NCI-H2171 (cell line): Measurements from ENCODE around the gene NPHP1.
"Not testable (repeated sequence)": the region's sequence is repeated elsewhere in the genome, so short reads cannot be mapped to it uniquely, and the experiment has no call there.

Source experiments
- DNase-seq: peaks from one replicate; lab custom pipeline; 2025; lab: John Stamatoyannopoulos, UW

The NPHP1 gene

DNA sequence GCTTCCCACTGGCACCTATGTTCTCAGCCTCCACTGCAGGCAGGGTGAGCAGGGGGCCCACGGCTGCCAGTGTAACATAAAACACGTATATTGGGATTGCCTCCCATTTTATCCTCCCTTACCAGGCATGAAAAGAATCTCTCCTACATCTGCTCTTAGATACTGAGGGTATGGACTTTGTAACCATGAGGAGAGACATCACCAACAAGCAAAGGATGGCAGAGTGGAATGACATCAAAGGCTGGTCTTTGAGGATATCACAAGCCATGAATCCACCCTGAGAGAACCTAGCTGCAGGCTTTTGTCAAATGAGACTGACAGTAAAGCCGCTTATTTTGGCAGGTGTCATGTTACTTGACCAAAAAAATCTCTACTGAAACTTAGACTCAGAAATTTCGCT lies 7.4 kb downstream of the NPHP1 start:
- DNase-seq = no peak

- DNase-seq = not testable (repeated sequence)
These were observed 14.6 kb downstream of the NPHP1 start for GRCh38 chr2:110190169-110190568.

DNA sequence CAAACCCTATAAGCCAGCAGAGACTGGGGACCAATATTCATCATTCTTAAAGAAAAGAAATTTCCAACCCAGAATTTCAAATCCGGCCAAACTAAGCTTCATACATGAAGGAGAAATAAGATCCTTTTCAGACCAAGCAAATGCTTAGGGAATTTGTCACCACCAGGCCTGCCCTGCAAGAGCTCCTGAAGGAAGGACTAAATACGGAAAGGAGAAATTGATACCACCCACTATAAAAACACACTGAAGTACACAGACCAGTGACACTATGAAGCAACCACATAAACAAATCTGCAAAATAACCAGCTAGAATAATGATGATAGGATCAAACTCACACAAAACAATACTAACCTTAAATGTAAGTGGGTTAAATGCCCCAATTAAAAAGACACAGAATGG lies 22.4 kb downstream of the NPHP1 start:
- no peak for DNase-seq

DNA sequence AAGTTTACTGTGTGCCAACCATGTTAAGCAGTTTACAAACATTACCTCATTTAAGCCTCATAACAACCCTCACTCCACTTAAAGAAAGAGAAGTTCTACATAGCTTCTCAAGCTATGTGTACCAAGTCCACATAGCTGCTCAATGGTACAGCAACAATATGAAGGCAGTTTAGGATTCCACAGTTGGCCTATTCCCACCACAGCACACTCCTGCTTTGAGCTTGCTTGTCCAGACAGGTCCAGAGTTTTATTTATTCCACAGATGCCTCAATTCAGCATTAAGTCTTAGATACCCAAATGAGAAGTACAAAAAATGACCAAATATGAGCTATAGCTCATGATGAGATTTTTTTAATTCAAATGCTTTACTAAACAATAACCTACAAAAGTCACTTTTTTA lies 24.8 kb downstream of the NPHP1 start:
- DNase-seq = no peak

GRCh38 chr2:110173523-110173922 lies 31.3 kb downstream of the NPHP1 start:
- DNase-seq = no peak

- DNase-seq = no peak
These were observed 32.3 kb downstream of the NPHP1 start for GRCh38 chr2:110172506-110172905.

GRCh38 chr2:110170102-110170501 lies 34.7 kb downstream of the NPHP1 start:
- no peak for DNase-seq

DNA sequence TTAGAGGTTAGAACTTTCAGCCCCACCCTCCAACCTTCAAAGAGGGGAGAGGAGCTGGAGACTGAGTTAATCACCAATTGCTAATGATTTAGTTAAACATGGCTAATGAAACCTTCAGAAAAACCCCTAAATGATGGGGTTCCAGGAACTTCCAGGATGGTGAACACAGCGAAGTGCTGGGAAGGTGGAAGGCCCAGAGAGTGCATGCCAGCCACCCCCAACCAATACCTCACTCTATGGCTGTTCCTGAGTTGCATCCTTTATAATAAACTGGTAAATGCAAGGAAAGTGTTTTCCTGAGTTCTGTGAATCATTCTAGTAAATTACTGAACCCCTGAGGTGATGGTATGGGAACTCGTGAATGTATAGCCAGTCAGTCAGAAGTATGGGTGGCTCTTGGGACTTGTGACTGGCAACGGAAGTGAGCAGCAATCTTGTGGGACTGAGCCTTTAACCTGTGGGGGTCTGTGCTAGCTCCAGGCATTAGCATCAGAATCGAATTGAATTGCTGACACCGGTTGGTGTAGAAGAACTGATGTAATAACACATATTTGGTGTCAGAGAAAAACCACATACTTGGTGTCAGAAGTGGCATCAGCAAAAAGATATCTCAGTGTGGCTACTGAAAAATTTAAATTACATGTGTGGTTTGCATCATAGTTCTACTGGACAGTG lies 37.4 kb downstream of the NPHP1 start:
- no peak for DNase-seq

DNA sequence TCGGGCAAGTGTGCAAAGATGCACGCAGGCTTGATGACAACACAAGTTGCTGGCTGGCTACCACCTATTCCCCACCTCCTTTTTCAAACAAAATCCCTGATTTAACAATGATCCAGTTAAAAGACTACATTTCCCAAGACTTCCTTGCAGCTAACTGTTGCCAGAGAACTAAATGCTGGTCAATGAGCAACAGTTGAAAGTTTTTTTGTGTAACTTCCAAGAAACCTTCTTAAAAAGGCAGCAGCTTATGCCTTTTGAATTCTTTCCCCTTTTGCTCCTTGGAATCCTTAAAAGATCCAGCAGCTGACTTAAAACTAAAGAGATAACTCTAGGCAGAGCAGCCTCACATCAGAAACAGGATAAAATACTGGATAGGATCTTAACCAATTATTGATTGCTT lies 38.5 kb downstream of the NPHP1 start:
- DNase-seq = no peak

GRCh38 chr2:110157153-110157793 lies 47.5 kb downstream of the NPHP1 start:
- peak; percentile 10 for DNase-seq

- not testable (repeated sequence) for DNase-seq
These were observed 50.0 kb downstream of the NPHP1 start for GRCh38 chr2:110154828-110155227.

- not testable (repeated sequence) for DNase-seq
These were observed 50.6 kb downstream of the NPHP1 start for GRCh38 chr2:110154188-110154587.

DNA sequence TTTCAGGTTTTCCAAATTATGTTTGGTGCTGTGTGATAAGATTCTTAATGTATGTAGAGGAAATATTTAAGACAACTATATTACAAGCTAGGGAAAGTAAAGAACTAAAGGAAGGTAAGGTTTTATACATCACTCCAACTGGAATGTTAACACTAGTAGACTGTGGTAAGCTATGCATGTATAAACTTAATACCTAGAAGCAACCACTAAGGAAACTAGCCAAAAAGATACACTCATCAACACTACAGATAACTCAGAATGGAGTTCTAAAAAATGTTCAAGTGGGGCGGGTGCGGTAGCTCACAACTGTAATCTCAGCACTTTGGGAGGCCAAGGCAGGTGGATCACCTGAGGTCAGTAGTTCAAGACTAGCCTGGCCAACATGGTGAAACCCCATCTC lies 51.4 kb downstream of the NPHP1 start:
- no peak for DNase-seq

DNA sequence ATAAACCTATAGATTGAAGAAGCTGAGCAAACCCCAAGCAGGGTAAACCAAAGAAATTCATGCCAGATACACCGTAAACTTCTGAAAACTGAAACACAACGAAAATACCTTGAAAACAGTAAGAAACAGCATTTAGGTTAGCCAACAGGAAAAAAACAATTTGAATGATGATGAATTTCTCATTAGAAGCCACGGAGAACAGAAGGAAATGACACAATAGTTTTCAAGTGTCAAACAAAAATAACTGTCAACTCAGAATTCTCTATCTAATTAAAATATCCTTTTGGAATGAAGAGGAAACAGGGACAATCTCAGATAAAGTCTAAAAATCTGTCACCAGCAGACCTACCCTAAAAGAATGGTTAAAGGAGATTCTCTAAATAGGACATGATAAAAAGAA lies 51.9 kb downstream of the NPHP1 start:
- no peak for DNase-seq

- no peak for DNase-seq
These were observed 55.2 kb downstream of the NPHP1 start for GRCh38 chr2:110149330-110150220.

DNA sequence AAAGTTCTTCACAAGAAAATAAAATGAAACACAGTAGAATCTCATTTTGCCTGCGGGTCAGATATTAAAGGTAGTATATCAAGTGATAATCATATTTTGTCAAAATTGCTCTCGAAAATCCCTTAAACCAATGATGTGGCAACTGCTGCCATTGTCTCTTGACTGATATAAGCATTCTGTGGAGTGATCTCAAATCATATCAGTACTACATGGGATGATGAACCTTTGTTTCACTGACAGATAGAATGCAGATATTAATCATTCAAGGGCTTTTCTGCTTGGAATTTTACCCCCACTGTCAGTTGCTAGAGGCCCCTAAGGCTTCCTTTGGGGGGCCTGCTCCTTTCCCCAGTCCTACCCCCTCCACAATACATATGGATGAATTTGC lies 57.9 kb downstream of the NPHP1 start:
- DNase-seq = no peak

GRCh38 chr2:110146183-110146944 lies 58.4 kb downstream of the NPHP1 start:
- DNase-seq = no peak

DNA sequence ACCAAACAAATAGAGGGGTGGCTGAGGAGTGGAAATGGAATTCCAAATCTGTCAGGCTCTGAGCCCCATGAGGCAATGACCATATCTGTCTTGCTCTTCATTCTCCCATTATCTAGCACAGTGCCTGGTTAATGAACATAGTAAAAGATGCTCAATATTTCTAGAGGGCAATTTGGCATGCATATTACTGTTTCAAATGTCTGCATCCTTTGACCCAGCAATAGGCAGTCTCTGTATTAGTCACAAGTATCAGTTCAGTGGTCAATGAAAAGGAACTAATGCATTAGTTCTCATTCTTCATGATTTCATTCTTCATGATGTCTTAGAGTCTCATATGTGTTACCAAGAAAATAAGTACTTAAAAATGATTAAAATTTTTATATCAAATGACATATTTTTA lies 60.8 kb downstream of the NPHP1 start:
- DNase-seq = no peak

GRCh38 chr2:110140401-110140800 lies 64.4 kb downstream of the NPHP1 start:
- DNase-seq = no peak

DNA sequence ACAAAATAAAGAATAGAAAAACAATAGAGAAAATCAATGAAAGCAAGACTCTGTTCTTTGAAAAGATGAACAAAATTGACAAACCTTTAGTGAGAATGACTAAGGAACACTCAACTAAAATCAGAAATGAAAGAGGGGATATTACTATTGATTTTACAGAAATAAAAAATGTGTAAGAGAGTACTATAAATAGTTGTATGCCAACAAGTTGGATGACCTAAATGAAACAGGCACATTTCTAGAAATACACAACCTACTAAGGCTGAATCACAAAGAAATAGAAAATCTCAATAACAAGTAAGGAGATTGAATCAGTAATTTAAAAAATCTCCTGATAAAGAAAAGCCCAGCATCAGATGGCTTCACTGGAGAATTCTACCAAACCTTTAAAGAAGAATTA lies 70.8 kb downstream of the NPHP1 start:
- no peak for DNase-seq

DNA sequence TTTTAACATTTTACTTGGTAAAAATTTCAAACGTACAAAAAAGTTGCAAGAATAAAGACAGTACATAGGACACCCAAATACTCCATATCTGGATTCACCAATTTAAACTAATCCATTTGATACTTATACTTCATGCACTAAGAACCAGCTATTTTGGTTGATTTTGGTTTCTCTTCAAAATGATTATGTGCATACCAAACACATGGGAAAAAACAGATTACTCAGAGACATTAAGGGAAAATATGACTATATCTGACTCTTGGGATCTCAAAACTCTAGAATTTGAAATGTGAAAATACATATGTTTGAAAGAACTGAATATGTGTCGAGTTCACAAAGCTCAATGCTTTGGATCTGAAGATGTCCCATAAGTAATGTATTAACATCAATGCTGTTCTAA lies 73.6 kb downstream of the NPHP1 start:
- DNase-seq = no peak

DNA sequence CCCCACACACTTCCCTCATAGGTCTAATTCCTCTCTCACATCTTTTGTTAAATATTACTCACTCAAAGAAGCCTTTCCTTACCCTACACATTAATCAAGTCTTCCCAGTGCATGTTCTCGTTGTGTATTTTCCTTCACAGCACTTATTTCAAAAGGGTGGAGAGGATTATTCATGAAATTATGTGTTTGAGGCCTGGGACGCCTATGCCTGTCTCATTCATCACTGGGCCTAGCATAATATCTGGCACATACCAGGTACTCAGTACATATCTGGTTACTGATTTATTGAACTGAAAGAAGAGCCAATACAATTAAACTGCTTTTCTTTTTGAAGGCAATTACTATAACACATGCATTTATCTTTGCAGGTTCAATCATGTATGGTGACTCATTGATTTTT lies 74.1 kb downstream of the NPHP1 start:
- no peak for DNase-seq
